ENCODE data around the gene AGR3. TPM values are rescaled to one million over a fixed set of nuclear protein-coding genes. Genes with fewer than 3 reads are reported as not detected.
"Not testable (repeated sequence)": the region's sequence is repeated elsewhere in the genome, so short reads cannot be mapped to it uniquely, and the experiment has no call there.

AGR3 gene
- total and polyA plus RNA-seq, 2 donors (not counting 3 experiments of a cell fraction or from before 2014, with no cell fraction given): not detected

DNA sequence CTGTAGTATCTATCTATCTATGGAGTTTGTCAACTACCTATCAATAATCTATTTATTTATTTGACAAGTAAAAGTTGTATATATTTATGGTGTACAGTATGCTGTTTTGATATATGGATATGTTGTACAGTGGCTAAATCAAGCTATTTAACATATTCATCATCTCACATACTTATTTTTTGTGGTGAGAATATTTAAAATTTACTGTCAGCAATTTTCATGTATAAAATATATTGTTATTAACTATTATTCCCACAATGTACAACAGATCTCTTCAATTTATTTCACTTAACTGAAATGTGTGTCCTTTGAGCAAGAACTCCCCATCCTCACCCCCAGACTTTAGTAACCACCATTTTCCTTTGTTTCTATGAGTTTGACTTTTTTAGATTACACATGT, 14.5 kb downstream of the AGR3 start:
- H3K4me2 ChIP-seq (ENCODE audit: insufficient read depth, low read length): no peak overlapping the region
- no peaks in the 10 kb centered on the region for H4K20me1 ChIP-seq (replicated peaks; ENCODE audit: control insufficient read depth, extremely low read depth, insufficient read depth, low read length)
- no peaks in the 10 kb centered on the region for H3K79me2 ChIP-seq (ENCODE audit: control insufficient read depth, insufficient read depth, low read length)
- H3K27me3 ChIP-seq (ENCODE audit: control insufficient read depth in 2 of 2, insufficient read depth in 2 of 2, low read length in 2 of 2): no peaks in the 10 kb centered on the region
- H3K27ac ChIP-seq (ENCODE audit: insufficient read depth, low read depth, low read length): no peak overlapping the region
- H3K4me3 ChIP-seq (replicated peaks in 1 of 3; ENCODE audit: insufficient read depth in 1 of 3, low read depth in 1 of 3, low read length in 3 of 3): no peak overlapping the region
- no peaks in the 10 kb centered on the region for H3K4me1 ChIP-seq (ENCODE audit: control insufficient read depth, extremely low read depth, insufficient read depth, low read length)
- FAIRE-seq: no peak
- intact Hi-C loops (cut with micrococcal nuclease): no loop called here
- no peak overlapping the region for H3K9ac ChIP-seq (replicated peaks; ENCODE audit: extremely low read depth, insufficient read depth, low read length)
- no peaks in the 10 kb centered on the region for H3K9me1 ChIP-seq (replicated peaks; ENCODE audit: control insufficient read depth, extremely low read depth, insufficient read depth, low read length)
- no peak overlapping the region for H2AFZ ChIP-seq (ENCODE audit: low read depth, low read length)
- ChIA-PET CTCF (no interaction called here), POLR2A (no interaction called here)
- DNase-seq (ENCODE audit: low read depth, low spot score): no peak
- BruUV-seq (replicated peaks): no TSS peak
- H3K36me3 ChIP-seq (ENCODE audit: control insufficient read depth in 2 of 2, extremely low read depth in 1 of 2, insufficient read depth in 2 of 2, low read length in 2 of 2): no peaks in the 10 kb centered on the region
- dilution Hi-C loops (cut with MboI; ENCODE audit: extremely low pct_ligation_motif_present, low sequenced_read_pairs): no loop called here
- TF ChIP-seq, protein P1, sequence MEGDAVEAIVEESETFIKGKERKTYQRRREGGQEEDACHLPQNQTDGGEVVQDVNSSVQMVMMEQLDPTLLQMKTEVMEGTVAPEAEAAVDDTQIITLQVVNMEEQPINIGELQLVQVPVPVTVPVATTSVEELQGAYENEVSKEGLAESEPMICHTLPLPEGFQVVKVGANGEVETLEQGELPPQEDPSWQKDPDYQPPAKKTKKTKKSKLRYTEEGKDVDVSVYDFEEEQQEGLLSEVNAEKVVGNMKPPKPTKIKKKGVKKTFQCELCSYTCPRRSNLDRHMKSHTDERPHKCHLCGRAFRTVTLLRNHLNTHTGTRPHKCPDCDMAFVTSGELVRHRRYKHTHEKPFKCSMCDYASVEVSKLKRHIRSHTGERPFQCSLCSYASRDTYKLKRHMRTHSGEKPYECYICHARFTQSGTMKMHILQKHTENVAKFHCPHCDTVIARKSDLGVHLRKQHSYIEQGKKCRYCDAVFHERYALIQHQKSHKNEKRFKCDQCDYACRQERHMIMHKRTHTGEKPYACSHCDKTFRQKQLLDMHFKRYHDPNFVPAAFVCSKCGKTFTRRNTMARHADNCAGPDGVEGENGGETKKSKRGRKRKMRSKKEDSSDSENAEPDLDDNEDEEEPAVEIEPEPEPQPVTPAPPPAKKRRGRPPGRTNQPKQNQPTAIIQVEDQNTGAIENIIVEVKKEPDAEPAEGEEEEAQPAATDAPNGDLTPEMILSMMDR (IDR thresholded peaks at IDR 0.05; ENCODE audit: extremely low read depth in 1 of 2, insufficient read depth in 1 of 2, low read depth in 1 of 2, low read length in 2 of 2): no peak
- TF ChIP-seq MYC (IDR thresholded peaks at IDR 0.05; ENCODE audit: low read depth, low read length) (no peak), POLR2A (IDR thresholded peaks at IDR 0.05; ENCODE audit: low read depth, low read length) (no peak), FOS (IDR thresholded peaks at IDR 0.05; ENCODE audit: borderline replicate concordance, insufficient read depth, low read length) (no peak)
- no peaks in the 10 kb centered on the region for H3K9me3 ChIP-seq (replicated peaks; ENCODE audit: control insufficient read depth, insufficient read depth, low read length)

DNA sequence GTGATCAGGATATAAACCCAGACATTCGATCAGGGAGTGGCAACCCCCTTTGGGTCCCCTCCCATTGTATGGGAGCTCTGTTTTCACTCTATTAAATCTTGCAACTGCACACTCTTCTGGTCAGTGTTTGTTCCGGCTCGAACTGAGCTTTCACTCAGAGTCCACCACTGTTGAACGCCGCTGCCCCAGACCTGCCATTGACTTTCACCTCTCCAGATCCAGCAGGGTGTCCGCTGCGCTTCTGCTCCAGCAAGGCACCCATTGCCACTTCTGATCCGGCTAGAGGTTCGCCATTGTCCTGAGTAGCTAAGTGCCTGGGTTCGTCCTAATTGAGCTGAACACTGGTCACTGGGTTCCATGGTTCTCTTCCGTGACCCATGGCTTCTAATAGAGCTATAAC, 28.6 kb downstream of the AGR3 start:
- peaks cover 10% of the 10 kb centered on the region for H3K4me1 ChIP-seq (ENCODE audit: control insufficient read depth, extremely low read depth, insufficient read depth, low read length)
- intact Hi-C loops (cut with micrococcal nuclease); H3K36me3 ChIP-seq (ENCODE audit: control insufficient read depth in 2 of 2, extremely low read depth in 1 of 2, insufficient read depth in 2 of 2, low read length in 2 of 2); H3K79me2 ChIP-seq (ENCODE audit: control insufficient read depth, insufficient read depth, low read length); H3K4me2 ChIP-seq (ENCODE audit: insufficient read depth, low read length); DNase-seq (ENCODE audit: low read depth, low spot score); dilution Hi-C loops (cut with MboI; ENCODE audit: extremely low pct_ligation_motif_present, low sequenced_read_pairs); H3K9ac ChIP-seq (replicated peaks; ENCODE audit: extremely low read depth, insufficient read depth, low read length); FAIRE-seq; BruUV-seq (replicated peaks); H3K27me3 ChIP-seq (ENCODE audit: control insufficient read depth in 2 of 2, insufficient read depth in 2 of 2, low read length in 2 of 2); H2AFZ ChIP-seq (ENCODE audit: low read depth, low read length); POLR2A ChIA-PET; H3K4me3 ChIP-seq (replicated peaks in 1 of 3; ENCODE audit: insufficient read depth in 1 of 3, low read depth in 1 of 3, low read length in 3 of 3); H3K27ac ChIP-seq (ENCODE audit: insufficient read depth, low read depth, low read length); H3K9me3 ChIP-seq (replicated peaks; ENCODE audit: control insufficient read depth, insufficient read depth, low read length); H4K20me1 ChIP-seq (replicated peaks; ENCODE audit: control insufficient read depth, extremely low read depth, insufficient read depth, low read length); H3K9me1 ChIP-seq (replicated peaks; ENCODE audit: control insufficient read depth, extremely low read depth, insufficient read depth, low read length): not testable (repeated sequence)
- CTCF ChIA-PET: interaction anchor here (1.2 kb wide), 1 partner anchor 52 kb away, joined by 5 read pairs; no protein-coding TSS in a partner anchor

Measured in endothelial cell of umbilical vein (primary cell).